ENCODE measurements around the gene ETS2.

The ETS2 gene

DNA sequence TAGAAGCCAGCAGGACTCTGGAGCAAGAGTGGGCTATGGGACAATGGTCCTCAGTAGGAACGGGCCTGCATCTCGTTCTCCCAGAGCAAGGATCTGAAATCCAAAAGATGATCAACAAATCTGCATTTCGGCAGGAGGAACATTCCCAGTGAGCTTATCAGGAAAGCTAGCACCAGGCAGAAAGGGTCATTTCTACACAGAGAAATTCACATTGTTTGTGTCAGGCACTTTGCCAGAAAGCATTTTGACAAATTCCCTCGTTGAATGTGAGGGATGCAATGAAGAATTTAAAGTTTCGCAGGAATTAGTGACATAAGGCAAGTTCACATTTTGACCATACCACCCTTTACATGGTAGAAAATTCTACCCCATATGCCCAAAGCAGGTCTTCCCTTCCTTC is 31.6 kb upstream of the ETS2 start:
- TF ChIP-seq, protein P1, sequence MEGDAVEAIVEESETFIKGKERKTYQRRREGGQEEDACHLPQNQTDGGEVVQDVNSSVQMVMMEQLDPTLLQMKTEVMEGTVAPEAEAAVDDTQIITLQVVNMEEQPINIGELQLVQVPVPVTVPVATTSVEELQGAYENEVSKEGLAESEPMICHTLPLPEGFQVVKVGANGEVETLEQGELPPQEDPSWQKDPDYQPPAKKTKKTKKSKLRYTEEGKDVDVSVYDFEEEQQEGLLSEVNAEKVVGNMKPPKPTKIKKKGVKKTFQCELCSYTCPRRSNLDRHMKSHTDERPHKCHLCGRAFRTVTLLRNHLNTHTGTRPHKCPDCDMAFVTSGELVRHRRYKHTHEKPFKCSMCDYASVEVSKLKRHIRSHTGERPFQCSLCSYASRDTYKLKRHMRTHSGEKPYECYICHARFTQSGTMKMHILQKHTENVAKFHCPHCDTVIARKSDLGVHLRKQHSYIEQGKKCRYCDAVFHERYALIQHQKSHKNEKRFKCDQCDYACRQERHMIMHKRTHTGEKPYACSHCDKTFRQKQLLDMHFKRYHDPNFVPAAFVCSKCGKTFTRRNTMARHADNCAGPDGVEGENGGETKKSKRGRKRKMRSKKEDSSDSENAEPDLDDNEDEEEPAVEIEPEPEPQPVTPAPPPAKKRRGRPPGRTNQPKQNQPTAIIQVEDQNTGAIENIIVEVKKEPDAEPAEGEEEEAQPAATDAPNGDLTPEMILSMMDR (IDR thresholded peaks at IDR 0.05; ENCODE audit: unreplicated experiment in 3 of 3), result no peak
- Mint-ChIP-seq H3K4me3 (no peak overlapping the region), H3K9me3 (peaks cover 11% of the 10 kb centered on the region), H3K27me3 (ENCODE audit: low read depth) (peaks cover 10% of the 10 kb centered on the region), H3K4me1 (peaks cover 31% of the 10 kb centered on the region), H3K27ac (peak overlapping the region in 2 of 3 experiments; percentile 54 to 55), H3K36me3 (ENCODE audit: low read depth) (no peaks in the 10 kb centered on the region)

DNA sequence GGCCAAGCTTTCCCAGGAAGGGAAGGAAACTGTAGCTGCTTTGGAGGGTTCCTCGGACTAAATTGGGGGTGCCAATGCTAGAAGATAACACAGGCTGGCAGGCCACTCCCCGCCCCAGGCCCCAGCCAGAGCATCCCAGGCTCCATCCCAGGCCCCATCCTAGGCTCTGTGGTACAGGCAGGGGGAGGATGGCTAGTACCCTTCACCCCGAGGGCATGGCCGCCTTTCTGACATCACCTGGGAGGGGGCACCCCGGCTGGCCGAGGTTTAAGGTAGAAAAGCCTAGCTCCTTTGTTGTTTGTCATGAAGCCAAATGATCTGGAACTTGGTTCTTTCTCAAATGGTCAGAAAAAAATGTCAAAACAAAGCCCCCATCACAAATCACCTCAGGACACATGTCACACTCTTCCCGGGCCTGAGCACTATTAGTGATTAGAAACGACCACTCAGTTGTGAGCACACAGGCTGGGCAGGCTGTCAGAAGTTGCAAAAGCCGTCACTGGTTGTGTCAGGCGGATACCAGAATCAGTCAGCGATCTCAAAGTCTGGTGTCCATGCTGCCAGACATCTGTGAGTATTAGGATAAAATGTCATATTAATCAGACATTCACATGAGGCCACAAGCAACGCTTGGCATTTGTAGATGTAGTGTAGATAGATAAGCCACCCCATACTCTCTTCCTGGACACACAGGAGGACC is 31.0 kb upstream of the ETS2 start:
- no peak overlapping the region for H3K27ac Mint-ChIP-seq
- TF ChIP-seq, protein P1 (IDR thresholded peaks at IDR 0.05; ENCODE audit: unreplicated experiment in 3 of 3), result no peak

DNA sequence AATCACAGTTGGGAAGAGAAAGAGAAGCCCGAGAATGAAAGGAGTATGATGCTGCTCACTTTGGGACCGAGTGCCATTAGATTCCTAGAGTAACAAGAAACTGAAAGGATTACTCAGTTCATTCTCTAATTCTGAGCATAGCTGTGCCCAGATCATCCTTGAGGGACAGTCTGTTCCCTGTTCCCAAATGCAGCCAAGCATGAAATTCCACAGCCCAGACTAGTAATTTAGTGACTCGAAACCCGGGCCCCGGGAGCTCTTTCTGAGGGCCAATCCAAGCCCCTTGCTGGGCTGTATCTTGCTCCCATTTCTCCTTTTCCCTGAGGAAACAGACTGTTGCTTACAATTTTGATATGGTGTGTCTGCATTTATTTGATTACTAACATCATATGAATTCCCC is 30.0 kb upstream of the ETS2 start:
- TF ChIP-seq, protein P1 (IDR thresholded peaks at IDR 0.05; ENCODE audit: unreplicated experiment in 3 of 3), result no peak
- Mint-ChIP-seq H3K9me3 (peaks cover 21% of the 10 kb centered on the region), H3K27me3 (ENCODE audit: low read depth) (peaks cover 10% of the 10 kb centered on the region), H3K4me3 (no peak overlapping the region), H3K36me3 (ENCODE audit: low read depth) (no peaks in the 10 kb centered on the region), H3K4me1 (peaks cover 18% of the 10 kb centered on the region), H3K27ac (no peak overlapping the region)

More for the DNA sequence above, 31.0 kb upstream of the ETS2 start:
- Mint-ChIP-seq H3K4me3 (no peak overlapping the region), H3K27me3 (ENCODE audit: low read depth) (peaks cover 10% of the 10 kb centered on the region), H3K4me1 (peaks cover 25% of the 10 kb centered on the region), H3K36me3 (ENCODE audit: low read depth) (no peaks in the 10 kb centered on the region), H3K9me3 (peaks cover 16% of the 10 kb centered on the region)

DNA sequence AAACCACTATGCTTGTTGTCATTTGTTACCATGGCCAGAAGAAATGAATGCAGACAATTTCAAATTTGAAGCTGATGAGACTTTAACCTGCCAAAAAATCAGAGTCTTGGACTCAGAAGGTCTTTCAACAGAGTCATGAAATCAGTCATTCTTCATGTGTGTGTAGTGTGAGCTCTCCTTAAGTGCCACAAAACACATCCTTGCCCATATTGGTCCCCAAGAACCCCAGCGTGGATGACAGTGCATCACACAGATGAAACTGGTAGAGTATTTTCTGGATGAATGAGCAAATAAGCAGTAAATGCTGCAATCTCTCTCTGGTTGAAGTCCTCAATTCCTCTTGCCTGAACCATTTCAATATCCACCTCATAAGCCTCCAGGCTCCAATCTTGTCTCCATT is 28.7 kb upstream of the ETS2 start:
- peaks cover 5% of the 10 kb centered on the region for H3K36me3 Mint-ChIP-seq (ENCODE audit: low read depth)
- peaks cover 16% of the 10 kb centered on the region for H3K4me1 Mint-ChIP-seq
- H3K4me3 Mint-ChIP-seq, result no peak overlapping the region
- TF ChIP-seq, protein P1 (IDR thresholded peaks at IDR 0.05; ENCODE audit: unreplicated experiment in 3 of 3), result no peak
- H3K27ac Mint-ChIP-seq, result no peak overlapping the region
- peaks cover 31% of the 10 kb centered on the region for H3K9me3 Mint-ChIP-seq
- peaks cover 10% of the 10 kb centered on the region for H3K27me3 Mint-ChIP-seq (ENCODE audit: low read depth)

DNA sequence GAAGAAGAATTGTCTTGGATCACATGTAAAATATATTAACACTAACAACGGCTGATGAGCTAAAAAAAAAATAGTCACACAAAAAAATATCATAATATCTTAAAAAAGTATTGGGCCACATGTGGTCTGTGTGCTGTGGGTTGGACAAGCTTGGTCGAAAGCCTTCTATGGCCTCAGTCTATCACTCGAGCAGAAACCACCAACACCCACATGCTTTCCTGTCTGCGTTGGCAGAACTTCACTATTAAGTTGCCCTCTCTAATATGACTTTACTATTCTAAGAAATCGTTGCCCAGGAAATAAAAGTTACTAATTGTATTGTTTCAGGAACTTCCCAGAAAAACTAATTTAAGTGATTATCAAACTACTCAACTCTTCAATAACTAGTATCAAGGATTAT is 28.2 kb upstream of the ETS2 start:
- peaks cover 36% of the 10 kb centered on the region for H3K9me3 Mint-ChIP-seq
- H3K4me1 Mint-ChIP-seq, result peaks cover 16% of the 10 kb centered on the region
- H3K27me3 Mint-ChIP-seq (ENCODE audit: low read depth), result peaks cover 10% of the 10 kb centered on the region
- H3K27ac Mint-ChIP-seq, result no peak overlapping the region
- TF ChIP-seq, protein P1 (IDR thresholded peaks at IDR 0.05; ENCODE audit: unreplicated experiment in 3 of 3), result no peak
- H3K4me3 Mint-ChIP-seq, result no peak overlapping the region
- peaks cover 7% of the 10 kb centered on the region for H3K36me3 Mint-ChIP-seq (ENCODE audit: low read depth)

DNA sequence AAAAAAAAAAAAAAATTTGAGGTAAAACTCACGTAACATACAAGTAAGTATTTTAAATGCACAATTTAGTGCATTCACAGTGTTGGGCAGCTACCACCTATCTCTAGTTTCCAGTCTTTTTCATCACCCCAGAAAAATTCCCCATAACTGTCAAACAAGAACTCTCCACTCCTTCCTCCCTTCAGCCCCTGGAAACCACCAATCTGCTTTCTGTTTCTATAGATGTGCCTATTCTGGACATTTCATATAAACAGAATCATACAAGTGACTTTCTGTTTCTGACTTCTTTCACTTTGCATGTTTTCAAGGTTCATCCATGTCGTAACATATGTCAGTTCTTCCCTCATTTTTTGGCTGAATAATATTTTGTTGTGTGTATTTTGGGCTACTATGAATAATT is 24.9 kb upstream of the ETS2 start:
- Mint-ChIP-seq H3K4me1 (no peaks in the 10 kb centered on the region), H3K9me3 (peaks cover 44% of the 10 kb centered on the region), H3K4me3 (no peak overlapping the region), H3K27me3 (ENCODE audit: low read depth) (peaks cover 10% of the 10 kb centered on the region), H3K36me3 (ENCODE audit: low read depth) (peaks cover 11% of the 10 kb centered on the region), H3K27ac (no peak overlapping the region)
- TF ChIP-seq, protein P1 (IDR thresholded peaks at IDR 0.05; ENCODE audit: unreplicated experiment in 3 of 3), result no peak
